Astrocyte of the hippocampus (primary cell): Measurements from ENCODE around the gene DLG1.

Experiments
- DNase-seq: peaks from one replicate; pipeline ENCODE4 v3.0.0; 2011; ENCODE audit warnings: low read depth, low spot score

Gene DLG1

GRCh38 chr3:197248341-197248740, 50.1 kb downstream of the DLG1 start:
- no peak for DNase-seq

GRCh38 chr3:197244751-197245150, 53.7 kb downstream of the DLG1 start:
- DNase-seq, result no peak

GRCh38 chr3:197242784-197243432, 55.5 kb downstream of the DLG1 start:
- DNase-seq, result no peak

- DNase-seq, result no peak
These were observed 57.2 kb downstream of the DLG1 start for GRCh38 chr3:197241173-197241572.

GRCh38 chr3:197239857-197240256, 58.6 kb downstream of the DLG1 start:
- DNase-seq, result no peak

- DNase-seq, result no peak
These were observed 59.6 kb downstream of the DLG1 start for GRCh38 chr3:197238842-197239241.

- DNase-seq, result no peak
These were observed 60.5 kb downstream of the DLG1 start for GRCh38 chr3:197237897-197238296.

GRCh38 chr3:197236362-197236761, 62.0 kb downstream of the DLG1 start:
- no peak for DNase-seq

- peak; percentile 41 for DNase-seq
These were observed 63.2 kb downstream of the DLG1 start for GRCh38 chr3:197234947-197235914.

- no peak for DNase-seq
These were observed 67.1 kb downstream of the DLG1 start for GRCh38 chr3:197231321-197231720.

- DNase-seq, result no peak
These were observed 68.6 kb downstream of the DLG1 start for GRCh38 chr3:197229836-197230235.

GRCh38 chr3:197229178-197229577, 69.2 kb downstream of the DLG1 start:
- DNase-seq, result no peak

- DNase-seq, result no peak
These were observed 70.4 kb downstream of the DLG1 start for GRCh38 chr3:197227780-197228574.

GRCh38 chr3:197226179-197226578, 72.2 kb downstream of the DLG1 start:
- DNase-seq, result no peak

- no peak for DNase-seq
These were observed 72.8 kb downstream of the DLG1 start for GRCh38 chr3:197225579-197225978.

GRCh38 chr3:197224034-197224444, 74.4 kb downstream of the DLG1 start:
- DNase-seq, result peak; percentile 70

GRCh38 chr3:197222937-197223370, 75.5 kb downstream of the DLG1 start:
- no peak for DNase-seq

- no peak for DNase-seq
These were observed 78.8 kb downstream of the DLG1 start for GRCh38 chr3:197219619-197220018.

- no peak for DNase-seq
These were observed 80.2 kb downstream of the DLG1 start for GRCh38 chr3:197218210-197218609.

- no peak for DNase-seq
These were observed 81.5 kb downstream of the DLG1 start for GRCh38 chr3:197216914-197217313.

- DNase-seq, result peak; percentile 38
These were observed 82.1 kb downstream of the DLG1 start for GRCh38 chr3:197216169-197216860.
